GM21786 (cell line): ENCODE data around the gene PACSIN2.

Experiments
- ATAC-seq: cut with Tn5 transposase; IDR thresholded peaks from one replicate; pipeline ENCODE4 v1.9.1; 2021; ENCODE audit not compliant: unreplicated experiment

Gene PACSIN2

GRCh38 chr22:42831712-42832111 lies 183.2 kb downstream of the PACSIN2 start:
- no peak for ATAC-seq

GRCh38 chr22:42830161-42830560 lies 184.8 kb downstream of the PACSIN2 start:
- no peak for ATAC-seq

GRCh38 chr22:42829302-42829701 lies 185.6 kb downstream of the PACSIN2 start:
- ATAC-seq = no peak

GRCh38 chr22:42825796-42826195 lies 189.2 kb downstream of the PACSIN2 start:
- ATAC-seq = no peak

GRCh38 chr22:42821386-42821785 lies 193.6 kb downstream of the PACSIN2 start:
- ATAC-seq = no peak

GRCh38 chr22:42820045-42820763 lies 194.7 kb downstream of the PACSIN2 start:
- ATAC-seq = no peak
